NCI-H146 treated with DMSO at 0.1 percent for 48 hours (cell line): ENCODE results near the gene AK5.

Experiments
- DNase-seq: peaks from one replicate; lab custom pipeline; 2025; ENCODE audit not compliant: unreplicated experiment; lab: John Stamatoyannopoulos, UW

AK5 gene, protein sequence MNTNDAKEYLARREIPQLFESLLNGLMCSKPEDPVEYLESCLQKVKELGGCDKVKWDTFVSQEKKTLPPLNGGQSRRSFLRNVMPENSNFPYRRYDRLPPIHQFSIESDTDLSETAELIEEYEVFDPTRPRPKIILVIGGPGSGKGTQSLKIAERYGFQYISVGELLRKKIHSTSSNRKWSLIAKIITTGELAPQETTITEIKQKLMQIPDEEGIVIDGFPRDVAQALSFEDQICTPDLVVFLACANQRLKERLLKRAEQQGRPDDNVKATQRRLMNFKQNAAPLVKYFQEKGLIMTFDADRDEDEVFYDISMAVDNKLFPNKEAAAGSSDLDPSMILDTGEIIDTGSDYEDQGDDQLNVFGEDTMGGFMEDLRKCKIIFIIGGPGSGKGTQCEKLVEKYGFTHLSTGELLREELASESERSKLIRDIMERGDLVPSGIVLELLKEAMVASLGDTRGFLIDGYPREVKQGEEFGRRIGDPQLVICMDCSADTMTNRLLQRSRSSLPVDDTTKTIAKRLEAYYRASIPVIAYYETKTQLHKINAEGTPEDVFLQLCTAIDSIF

DNA sequence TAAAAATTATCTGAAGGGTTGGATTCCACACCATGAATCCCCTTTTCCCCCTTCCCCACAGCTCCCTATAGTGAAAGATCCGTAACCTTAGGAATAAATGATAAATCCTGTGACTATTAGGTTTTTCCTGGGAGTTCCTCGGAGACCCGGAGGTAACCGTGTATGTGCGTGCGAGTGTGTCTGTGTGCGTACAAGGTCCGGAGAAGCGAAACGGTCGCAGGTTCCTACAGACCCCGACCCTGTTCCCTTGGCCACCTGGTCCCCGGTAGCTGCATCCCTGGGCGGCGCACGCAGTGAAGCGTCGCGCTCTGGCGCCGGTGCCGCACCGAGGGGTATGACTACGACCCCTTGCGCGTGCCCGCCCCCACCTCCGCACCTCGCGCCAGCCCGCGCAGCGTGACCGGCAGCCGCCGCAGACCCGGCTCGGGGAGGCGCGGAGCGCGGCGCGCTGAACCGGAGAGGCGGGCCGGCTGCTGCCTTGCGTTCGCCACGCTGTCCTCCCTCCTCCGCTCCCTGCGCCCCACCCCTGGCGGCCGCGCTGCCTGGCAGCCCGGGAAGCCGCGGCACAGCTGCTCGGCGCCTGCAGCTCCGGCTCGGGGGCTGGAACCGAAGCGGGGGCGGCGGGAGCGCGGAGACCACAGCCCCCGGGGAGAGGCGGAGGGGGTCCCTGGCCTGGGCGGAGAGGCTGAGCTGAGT lies at the start of gene AK5:
TSS of gene AK5 (plus strand) at position 529 of the 696 bp plus-strand sequence. CDS start 295 bp downstream, outside the sequence.
- DNase-seq = peak; percentile 60

DNA sequence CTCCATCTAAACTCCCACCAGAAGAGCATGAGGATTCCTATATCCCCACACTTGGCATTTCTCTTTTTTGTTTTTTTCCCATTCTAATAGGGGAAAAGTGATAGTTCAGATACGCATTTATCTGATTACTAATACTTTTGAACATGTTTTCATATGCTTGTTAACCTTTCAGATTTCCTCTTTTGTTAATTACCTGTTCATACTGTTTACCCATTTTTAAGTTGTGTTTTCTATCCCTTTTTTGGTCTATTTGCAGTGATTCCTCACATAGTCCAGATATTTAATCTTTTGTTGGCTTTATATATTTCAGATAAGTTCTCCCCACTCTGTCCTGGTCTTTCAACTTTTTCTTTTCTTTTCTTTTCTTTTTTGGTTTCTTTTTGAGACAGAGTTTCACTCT lies 49.0 kb upstream of the AK5 start:
- DNase-seq = no peak

DNA sequence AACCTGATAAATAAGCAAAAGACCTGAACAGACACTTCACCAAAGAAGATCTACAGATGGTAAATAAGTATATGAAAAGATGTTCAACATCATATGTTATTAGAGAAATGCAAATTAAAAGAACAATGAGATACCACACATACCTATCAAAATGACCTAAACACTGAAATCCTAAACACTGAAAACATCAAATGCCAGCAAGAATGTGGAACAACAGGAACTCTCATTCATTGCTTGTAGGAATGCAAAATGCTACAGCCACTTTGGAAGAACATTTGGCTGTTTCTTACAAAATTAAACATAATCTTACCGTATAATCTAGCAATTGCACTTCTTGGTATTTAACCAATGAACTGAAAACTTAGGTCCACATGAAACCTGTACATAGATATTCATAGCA lies 47.7 kb upstream of the AK5 start:
- DNase-seq = no peak

DNA sequence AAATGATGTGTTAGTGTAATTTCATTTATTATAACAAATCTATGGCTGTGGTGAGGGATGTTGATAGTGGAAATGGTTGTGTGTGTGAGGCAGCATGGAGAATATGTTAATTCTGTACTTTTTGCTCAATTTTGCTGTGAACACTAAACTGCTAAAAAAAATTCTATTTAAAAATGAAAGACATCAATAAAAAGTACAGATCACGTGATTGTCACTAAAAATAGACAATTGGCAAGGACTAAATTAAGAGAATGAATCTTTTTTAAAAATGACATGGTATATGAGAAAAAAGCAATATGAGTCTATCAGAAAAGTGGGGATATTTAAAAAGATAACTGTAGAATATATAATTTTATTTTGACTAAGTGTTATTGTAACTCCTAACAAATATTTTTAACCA lies 46.9 kb upstream of the AK5 start:
- DNase-seq = no peak

DNA sequence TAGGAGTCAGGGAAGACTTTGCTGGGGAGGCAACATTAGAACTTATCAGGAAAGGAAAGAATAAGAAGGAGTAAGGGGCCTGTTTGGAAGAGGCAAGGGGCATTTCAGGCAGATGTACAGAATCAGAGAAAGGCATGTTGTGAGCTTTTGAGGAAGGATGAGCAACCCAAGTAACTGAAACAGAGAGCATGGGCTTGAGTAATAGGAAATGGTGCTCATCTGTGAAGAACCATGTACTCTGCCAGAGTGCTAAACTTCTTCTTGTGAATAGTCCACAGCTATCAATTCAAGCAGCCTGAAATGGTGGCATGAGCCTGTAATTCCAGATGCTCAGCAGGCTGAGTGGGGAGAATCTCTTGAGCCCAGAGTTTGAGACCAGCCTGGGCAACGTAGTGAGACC lies 43.4 kb upstream of the AK5 start:
- DNase-seq = no peak

DNA sequence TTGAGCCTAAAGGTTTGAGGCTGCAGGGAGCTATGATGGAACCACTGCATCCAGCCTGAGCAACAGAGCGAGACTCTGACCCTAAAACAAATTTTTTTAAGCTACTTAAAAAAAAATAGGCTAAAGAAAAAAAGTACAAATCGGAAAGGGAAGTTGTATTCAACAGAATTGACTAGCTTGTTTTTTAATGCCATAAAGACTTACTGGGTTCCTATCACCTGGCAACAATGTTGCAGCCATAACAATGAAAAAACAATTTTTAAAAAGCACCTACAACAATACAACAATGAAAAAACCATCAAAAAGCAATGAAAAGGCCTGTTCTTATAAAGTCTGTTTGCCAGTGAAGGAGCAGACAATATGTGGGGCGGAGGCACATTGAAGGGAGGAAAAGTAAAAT lies 42.5 kb upstream of the AK5 start:
- DNase-seq = no peak

DNA sequence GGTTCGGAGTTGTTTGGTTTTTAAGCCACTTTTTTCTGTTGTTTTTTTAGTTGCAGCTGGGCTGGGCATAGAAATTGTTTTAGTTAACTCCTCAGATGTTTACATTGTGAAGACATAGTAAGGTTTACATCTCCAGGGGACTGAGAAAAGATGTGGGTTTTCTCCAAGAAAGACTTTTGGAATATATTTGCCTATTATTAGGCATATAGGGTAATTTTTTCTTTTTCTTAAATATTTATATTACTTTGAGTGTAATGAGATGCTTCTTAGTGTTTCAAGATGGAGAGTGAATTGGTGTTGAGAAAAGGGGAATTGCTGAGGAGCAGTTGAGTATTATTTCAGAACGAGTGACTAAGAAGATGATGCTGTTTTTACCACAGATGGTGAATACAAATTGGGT lies 36.0 kb upstream of the AK5 start:
- DNase-seq = no peak

DNA sequence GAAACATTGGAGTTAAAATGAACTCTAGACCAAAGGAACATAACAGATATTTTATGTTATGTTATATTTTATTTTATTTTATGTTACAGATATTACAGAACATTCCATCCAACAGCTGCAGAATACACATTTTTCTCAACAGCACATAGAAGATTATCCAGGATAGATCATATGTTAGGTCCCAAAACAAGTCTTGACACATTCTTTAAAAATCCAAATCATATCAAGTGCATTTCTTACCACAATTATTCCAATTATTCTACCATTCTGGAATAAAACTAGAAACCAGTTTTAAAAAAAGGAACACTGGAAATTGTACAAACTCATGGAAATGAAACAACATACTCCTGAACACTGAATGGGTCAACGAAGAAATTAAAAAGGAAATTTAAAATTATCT lies 31.7 kb upstream of the AK5 start:
- DNase-seq = no peak

DNA sequence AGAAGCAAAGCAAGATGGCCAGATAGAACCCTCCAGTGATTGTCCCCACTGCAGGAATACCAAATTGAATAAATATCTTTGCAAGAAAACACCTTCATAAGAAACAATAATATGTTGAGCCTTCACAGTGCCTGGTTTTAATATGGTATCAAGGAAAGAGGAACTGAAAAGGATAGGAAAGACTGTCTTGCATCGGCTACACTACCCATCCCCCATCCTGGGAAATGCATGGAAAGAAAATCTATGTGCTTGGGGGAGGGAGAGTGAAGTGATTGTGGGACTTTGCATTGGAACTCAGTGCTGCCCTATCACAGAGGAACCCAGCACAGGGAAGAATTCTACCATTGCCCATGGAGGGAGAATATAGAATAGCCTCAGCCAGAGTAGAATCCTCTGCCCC lies 28.6 kb upstream of the AK5 start:
- DNase-seq = no peak

DNA sequence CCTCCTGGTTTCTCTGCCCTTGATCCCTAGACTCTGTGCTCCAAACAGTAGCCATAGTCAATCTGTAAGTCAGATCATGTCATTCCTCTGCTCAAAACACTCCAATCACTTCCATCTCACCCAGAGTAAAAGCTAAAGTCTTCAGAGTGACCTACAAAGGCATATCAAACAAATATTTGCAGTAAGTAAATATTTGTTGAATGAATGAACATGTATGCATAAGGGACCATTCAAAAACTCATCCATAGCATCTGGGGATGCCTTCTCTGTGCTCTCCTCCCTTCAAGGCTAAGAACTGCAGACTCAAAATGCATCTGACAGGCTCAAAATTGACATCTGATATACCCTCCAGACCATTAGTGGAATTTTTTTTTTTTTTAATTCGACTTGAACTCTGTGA lies 18.1 kb upstream of the AK5 start:
- DNase-seq = no peak

DNA sequence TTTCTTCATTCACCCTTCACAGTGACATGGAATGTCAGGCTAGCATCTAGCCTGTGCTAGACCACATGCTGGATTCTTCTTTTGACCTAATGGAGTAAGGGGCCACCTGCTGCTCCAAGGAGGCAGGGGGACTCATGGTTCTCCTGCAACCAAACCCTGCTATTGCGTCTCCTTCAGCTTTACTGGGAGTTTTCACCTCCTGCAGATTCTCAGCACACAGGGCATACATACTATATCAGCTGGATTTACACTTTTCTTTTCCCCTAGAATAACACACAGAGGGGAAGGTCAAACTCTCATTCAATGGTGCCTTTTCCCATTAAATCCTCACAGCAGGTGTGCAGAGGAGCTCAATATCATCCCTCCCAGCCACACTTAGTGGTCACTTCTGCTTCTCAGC lies 16.6 kb upstream of the AK5 start:
- peak; percentile 71 for DNase-seq

DNA sequence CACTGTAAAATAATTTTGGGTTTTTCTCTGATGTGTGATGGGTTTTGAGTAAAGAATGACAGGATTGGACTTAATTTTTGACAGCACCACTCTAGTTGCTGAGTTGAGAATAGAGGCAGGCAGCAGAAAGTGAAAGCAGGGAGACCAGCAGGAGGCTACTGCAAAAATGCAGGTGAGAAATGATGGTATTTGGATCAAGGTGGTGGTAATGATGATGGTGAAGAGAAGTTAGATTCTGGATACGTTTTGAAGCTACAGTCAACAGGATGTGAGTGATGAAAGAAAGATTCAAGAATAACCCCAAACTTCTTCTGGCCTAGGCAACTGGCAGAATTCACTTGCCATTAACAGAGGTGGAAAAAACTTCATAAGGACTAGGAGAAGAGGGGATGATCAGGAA lies 14.8 kb upstream of the AK5 start:
- no peak for DNase-seq

DNA sequence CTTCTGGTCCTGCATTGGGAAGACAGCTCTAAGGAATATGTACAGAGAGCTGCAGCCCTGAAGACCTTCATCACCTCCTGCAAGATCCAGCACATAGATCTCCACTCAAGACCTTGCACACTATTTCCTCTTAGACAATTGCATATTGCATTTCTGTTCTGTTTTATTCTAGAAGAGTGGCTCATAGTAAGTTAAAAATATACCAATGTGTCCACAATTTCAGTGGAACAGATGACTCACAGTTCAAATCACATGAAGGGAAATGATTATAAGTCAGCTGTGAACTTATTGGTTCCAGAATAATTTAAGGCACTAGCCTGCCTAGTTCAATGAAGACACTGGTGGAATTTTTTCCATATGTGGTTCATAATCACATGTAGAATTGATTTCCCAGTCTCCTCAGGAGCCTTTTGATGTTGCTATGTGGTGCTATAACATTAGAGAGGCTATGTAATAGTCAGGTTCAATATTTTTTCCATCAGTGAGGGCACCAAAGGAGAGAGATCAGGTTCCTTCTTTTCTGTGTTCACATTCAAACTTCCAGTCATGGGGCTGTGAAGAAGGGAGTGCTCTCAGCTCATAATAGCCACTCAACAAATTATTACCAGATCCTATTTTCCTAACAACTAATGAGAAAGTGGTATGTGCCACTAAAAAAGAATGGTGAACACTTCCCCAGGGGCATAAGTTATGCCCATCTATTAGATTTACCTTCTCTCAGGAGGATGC lies 9.8 kb upstream of the AK5 start:
- no peak for DNase-seq

DNA sequence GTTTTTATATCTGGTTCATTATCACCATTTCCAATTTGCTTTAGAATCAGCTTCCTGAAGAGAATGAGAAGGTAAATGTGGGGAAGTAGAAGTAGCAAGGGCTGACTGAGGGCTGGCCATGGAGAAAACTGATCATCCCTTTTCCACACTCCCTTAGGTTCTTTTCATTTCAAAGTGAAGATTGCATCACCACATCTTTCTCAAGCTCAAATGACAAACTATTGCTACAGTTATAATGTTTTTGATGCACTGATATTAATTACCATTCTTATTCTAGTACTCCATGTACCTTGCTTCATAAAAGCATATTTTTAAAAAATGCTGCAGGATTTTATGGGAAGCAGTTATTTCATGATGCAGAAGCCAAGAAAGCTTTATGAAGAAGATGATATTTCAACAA lies 7.9 kb upstream of the AK5 start:
- DNase-seq = no peak

DNA sequence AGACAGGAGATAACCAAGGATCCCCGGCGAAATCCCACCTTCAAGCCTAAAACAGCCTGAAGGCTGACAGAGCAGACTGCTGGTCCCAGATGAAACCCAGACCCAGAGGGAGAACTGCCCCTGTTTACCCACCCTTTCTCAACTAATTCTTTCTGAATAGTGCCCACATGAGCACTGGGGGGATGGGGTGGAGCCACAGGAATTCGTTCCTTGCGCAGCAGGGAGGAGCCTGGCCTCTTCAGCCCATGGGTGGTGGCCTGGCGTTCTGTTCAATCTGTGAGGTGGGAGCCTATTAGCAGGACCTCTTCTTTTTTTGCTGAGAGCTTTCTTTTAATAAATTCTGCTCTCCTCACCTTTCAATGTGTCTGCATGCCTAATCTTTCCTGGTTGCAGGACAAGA lies 6.6 kb upstream of the AK5 start:
- DNase-seq = no peak

DNA sequence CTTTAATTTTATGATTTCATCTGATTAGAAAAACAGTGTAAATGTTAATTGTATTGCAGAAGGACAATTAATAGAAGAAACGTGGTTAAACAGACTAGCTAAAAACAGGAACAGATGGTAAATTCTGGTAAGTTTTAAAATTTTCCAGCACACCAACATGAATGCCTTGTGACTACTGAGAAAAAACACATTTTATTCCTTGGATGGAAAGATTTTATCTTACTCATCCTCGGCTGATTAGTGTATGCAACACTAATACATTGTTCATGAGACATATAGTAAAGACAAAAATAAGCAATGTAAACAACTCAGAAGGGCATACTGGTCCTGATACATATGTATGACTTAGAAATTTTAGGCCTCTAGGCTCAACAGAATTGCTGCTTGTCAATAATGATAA lies 4.9 kb upstream of the AK5 start:
- no peak for DNase-seq

DNA sequence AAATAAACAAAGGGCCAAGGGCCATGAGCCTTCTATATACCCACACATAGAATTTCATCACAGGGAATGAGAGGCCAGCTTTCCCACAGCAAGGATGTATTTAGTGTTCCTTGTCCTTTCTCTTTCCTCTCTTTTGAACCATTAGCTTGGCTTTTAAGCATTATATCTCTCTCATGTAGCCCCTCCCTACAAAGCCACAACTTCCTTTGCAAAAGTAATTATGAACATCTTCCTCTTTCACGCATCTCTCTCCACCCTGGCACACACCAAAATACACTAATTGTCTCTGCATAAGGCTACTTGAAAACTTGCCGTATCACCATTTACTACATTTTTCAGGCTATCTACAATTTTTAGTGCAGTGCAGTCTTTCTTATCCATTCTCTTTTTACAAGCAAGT lies 1.9 kb upstream of the AK5 start:
- DNase-seq = no peak

DNA sequence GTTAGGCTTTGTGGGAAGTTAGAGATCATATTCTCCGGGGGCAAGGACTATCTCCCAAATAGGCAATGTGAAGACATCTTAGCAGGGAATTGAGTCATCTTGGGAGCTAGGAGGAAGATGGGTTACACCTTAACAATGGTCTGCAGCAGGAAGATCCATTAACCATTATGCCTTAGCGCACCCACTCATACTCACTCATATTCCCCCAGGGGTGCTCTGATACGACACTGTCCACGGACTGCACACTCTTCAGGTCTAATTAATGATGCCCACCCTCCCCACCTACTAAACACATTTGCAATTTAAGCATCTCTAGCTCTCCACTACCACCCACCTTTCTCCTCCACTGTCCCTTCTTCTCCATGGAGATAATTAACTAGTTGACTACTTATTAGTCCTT lies 857 bp upstream of the AK5 start:
- no peak for DNase-seq

DNA sequence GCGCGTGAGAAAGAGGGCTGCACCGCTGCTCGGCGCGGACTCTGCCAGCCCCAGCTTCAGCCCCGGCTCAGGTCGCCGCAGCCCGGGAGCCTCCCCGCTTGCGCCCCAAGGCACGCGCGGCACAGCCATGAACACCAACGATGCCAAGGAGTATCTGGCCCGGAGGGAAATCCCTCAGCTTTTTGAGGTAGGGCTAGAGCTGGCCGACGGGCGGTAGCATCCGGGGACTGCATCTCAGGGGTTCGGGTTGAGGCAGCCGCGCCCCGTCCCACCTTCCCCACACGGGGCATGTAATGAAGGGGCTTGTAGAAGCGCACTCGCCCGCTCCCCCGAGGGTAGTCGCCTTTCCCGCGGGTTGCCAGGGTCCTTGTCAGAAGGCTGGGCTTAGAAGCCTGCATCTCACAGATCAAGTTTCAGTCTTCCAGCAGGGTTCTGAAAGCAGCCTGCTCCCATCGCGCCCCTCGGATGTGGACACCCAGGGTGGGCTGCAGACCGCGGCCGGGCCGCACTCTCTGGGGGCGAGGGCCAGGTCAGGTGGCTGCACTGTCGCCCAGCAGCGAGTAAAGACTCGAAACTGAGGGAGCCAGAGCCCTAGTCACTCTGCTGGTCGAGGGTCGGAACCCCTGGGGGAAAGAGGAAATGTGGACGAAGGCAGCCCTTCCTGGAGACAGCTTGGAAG lies 507 bp downstream of the AK5 start:
- no peak for DNase-seq

DNA sequence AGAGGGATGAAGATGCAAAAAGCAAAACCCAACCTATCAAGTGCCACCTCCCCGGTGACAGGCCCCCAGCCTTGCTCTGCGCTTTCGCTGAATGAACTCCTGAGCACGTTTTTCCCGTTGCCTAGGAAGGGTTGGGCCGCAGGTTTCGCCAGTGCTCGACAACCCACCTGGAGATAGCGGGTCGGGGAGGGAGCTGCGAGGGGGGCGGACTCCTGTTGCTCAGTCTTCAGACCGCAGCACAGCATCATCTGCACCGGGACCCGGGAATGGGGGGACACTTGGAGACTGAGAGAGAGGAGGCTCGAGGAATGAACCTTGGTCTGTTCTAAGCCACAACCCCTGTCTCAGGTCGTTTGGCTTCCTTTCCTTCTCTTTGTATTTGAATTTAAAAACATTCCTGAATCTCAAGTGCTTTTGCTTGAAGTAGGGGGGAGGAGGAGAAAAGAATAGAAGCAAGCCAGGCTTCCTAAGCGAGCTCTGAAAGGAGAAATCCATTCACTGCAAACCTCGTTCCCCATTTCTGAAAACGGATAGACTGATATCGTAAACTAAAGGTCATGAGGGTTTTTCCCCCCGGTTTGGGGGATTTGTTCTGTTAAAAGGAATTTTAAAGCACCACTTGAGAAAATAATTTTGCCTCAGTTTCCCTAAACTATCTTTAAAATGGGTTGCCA lies 1.2 kb downstream of the AK5 start:
- peak; percentile 28 for DNase-seq
